Activated CD8-positive, alpha-beta T cell treated with anti-CD3 and anti-CD28 coated beads for 36 hours (primary cell): ENCODE data around the gene WNT11. TPM values are rescaled to one million over a fixed set of nuclear protein-coding genes. Genes with fewer than 3 reads are reported as not detected.

Source experiments
- ATAC-seq: fragments of 200-7000 bp; cut with Tn5 transposase; one replicate; pipeline ENCODE4 v1.10.0; 2021; ENCODE audit warnings: mild to moderate bottlenecking, moderate library complexity
- CTCF ChIA-PET: fragments of 350-600 bp; sonication (Branson Sonifier 250); formaldehyde crosslinking; loops from one replicate; lab custom pipeline; 2021; ENCODE audit warnings: antibody characterized with exemption; lab: Charles Lee
- POLR2A ChIA-PET: fragments of 350-600 bp; sonication (Branson Sonifier 250); formaldehyde crosslinking; loops from one replicate; lab custom pipeline; 2021; ENCODE audit warnings: antibody characterized with exemption; lab: Charles Lee
- DNase-seq: peaks from one replicate; pipeline ENCODE4 v3.0.0-alpha.2; 2020
- H3K27ac Mint-ChIP-seq: one replicate; pipeline ENCODE4 v1.8.0; 2021; ENCODE audit warnings: mild to moderate bottlenecking, mixed read lengths
- H3K27me3 Mint-ChIP-seq: one replicate; pipeline ENCODE4 v1.8.0; 2021; ENCODE audit warnings: mixed read lengths
- H3K36me3 Mint-ChIP-seq: one replicate; pipeline ENCODE4 v1.8.0; 2021; ENCODE audit warnings: low read depth, mixed read lengths
- H3K4me1 Mint-ChIP-seq: one replicate; pipeline ENCODE4 v1.8.0; 2021; ENCODE audit warnings: low read depth, mixed read lengths
- H3K4me3 Mint-ChIP-seq: one replicate; pipeline ENCODE4 v1.8.0; 2021; ENCODE audit warnings: mild to moderate bottlenecking, moderate library complexity, mixed read lengths
- H3K9me3 Mint-ChIP-seq: one replicate; pipeline ENCODE4 v1.8.0; 2021; ENCODE audit warnings: mixed read lengths
- CTCF ChIP-seq: fragments of 200-600 bp; IDR thresholded peaks from one replicate; pipeline ENCODE4 v1.8.0; 2022; ENCODE audit warnings: antibody characterized with exemption, mild to moderate bottlenecking
- intact Hi-C: fragments of 100-400 bp; cut with micrococcal nuclease; formaldehyde crosslinking; loops from one replicate; pipeline ENCODE4 v1.10.0; 2022
- total RNA-seq, 2 experiments: library from RNA; stranded (reverse); gene quantifications; one replicate each; pipeline ENCODE4 v1.2.3, GENCODE V29; 2021

WNT11 gene
- total RNA-seq, 2 experiments from 2014 or later = 0.32 to 0.43 TPM

GRCh38 chr11:76184551-76184993, 21.7 kb downstream of the WNT11 start:
- CTCF ChIA-PET = interaction anchor here (1.5 kb wide), 1 partner anchor 24 kb away, joined by 4 read pairs; no protein-coding TSS in a partner anchor
- DNase-seq (no peak), ATAC-seq (no peak)
- intact Hi-C loops = no loop called here
- TF ChIP-seq CTCF = no peak
- Mint-ChIP-seq H3K36me3 (no peaks in the 10 kb centered on the region), H3K4me3 (no peak overlapping the region), H3K27me3 (no peaks in the 10 kb centered on the region), H3K9me3 (no peaks in the 10 kb centered on the region), H3K4me1 (no peaks in the 10 kb centered on the region), H3K27ac (no peak overlapping the region)
- POLR2A ChIA-PET = no interaction called here

- no peaks in the 10 kb centered on the region for H3K36me3 Mint-ChIP-seq
- no peaks in the 10 kb centered on the region for H3K4me1 Mint-ChIP-seq
- H3K4me3 Mint-ChIP-seq = no peak overlapping the region
- POLR2A ChIA-PET = no interaction called here
- CTCF ChIA-PET = interaction anchor here (1.0 kb wide), 1 partner anchor 27 kb away, joined by 3 read pairs; no protein-coding TSS in a partner anchor
- no peak overlapping the region for H3K27ac Mint-ChIP-seq
- intact Hi-C loops = no loop called here
- ATAC-seq (no peak), DNase-seq (no peak)
- no peaks in the 10 kb centered on the region for H3K27me3 Mint-ChIP-seq
- no peak for TF ChIP-seq CTCF
- H3K9me3 Mint-ChIP-seq = no peaks in the 10 kb centered on the region
Measured at GRCh38 chr11:76181371-76181770, 24.9 kb downstream of the WNT11 start.

GRCh38 chr11:76179147-76179546, 27.2 kb downstream of the WNT11 start:
- POLR2A ChIA-PET = no interaction called here
- peaks cover 2% of the 10 kb centered on the region for H3K4me1 Mint-ChIP-seq
- no peak for ATAC-seq
- intact Hi-C loops = no loop called here
- no peak overlapping the region for H3K4me3 Mint-ChIP-seq
- CTCF ChIA-PET = interaction anchor here (1.3 kb wide), 1 partner anchor 29 kb away, joined by 3 read pairs; no protein-coding TSS in a partner anchor
- DNase-seq = no peak
- H3K36me3 Mint-ChIP-seq = no peaks in the 10 kb centered on the region
- no peaks in the 10 kb centered on the region for H3K9me3 Mint-ChIP-seq
- no peak for TF ChIP-seq CTCF
- H3K27me3 Mint-ChIP-seq = no peaks in the 10 kb centered on the region
- no peak overlapping the region for H3K27ac Mint-ChIP-seq

GRCh38 chr11:76177250-76177686, 29.0 kb downstream of the WNT11 start:
- intact Hi-C loops = no loop called here
- Mint-ChIP-seq H3K27ac (no peak overlapping the region), H3K9me3 (no peaks in the 10 kb centered on the region), H3K4me3 (no peak overlapping the region), H3K27me3 (no peaks in the 10 kb centered on the region), H3K4me1 (peaks cover 5% of the 10 kb centered on the region), H3K36me3 (no peaks in the 10 kb centered on the region)
- TF ChIP-seq CTCF = no peak
- ChIA-PET POLR2A (no interaction called here), CTCF (interaction anchor here (1.3 kb wide), 1 partner anchor 25 kb away, joined by 5 read pairs; no protein-coding TSS in a partner anchor)
- ATAC-seq (no peak), DNase-seq (no peak)

GRCh38 chr11:76176463-76176862, 29.8 kb downstream of the WNT11 start:
- H3K36me3 Mint-ChIP-seq = no peaks in the 10 kb centered on the region
- POLR2A ChIA-PET = no interaction called here
- DNase-seq (no peak), ATAC-seq (no peak)
- peaks cover 5% of the 10 kb centered on the region for H3K4me1 Mint-ChIP-seq
- CTCF ChIA-PET = no interaction called here
- H3K27ac Mint-ChIP-seq = no peak overlapping the region
- intact Hi-C loops = no loop called here
- no peak overlapping the region for H3K4me3 Mint-ChIP-seq
- no peaks in the 10 kb centered on the region for H3K27me3 Mint-ChIP-seq
- H3K9me3 Mint-ChIP-seq = no peaks in the 10 kb centered on the region
- TF ChIP-seq CTCF = no peak
